ENCODE data around the gene INF2. TPM values are rescaled to one million over a fixed set of nuclear protein-coding genes. Genes with fewer than 3 reads are reported as not detected.

The INF2 gene
- total and polyA plus RNA-seq, 12 donors: 22.5 to 73.8 (median 28.4) TPM

DNA sequence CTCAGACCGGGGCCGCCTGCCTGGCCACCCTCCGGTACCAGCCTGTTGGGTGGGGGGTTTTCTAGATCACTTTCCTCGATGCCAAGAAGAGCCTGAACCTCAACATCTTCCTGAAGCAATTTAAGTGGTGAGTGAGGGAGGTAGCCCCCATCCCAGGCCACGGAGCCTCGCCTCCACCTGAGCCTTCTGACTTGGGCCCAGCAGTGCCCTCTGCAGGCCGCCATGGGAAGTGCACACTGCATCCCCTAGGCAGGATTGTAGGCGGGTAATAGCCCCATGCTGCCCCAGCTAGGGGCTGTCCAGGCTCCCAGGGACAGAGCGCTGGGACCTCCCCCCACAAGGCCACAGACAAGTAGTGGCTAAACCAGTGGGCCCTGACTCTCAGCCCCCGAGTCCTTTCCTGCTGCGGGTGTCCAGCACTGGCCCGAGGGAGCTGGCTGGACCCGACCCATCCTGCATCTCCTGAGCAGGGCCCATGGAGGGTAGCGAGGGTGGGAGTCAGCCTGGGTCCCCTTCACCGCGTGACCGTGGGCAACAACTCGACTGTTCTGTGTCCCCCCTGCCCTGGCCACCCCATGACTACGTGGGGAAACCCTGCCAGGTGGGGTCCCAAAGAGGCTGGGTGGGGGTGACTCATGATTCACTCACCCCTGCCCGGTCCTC, 19.3 kb downstream of the INF2 start:
- intact Hi-C loops (cut with DNase I): loop anchor here (1.0 to 5.0 kb wide), 6 partner anchors 44 to 60 kb away; no protein-coding TSS in a partner anchor
- peaks cover 0 to 22% (median 4%) of the 10 kb centered on the region in 9 donors for H3K4me1 ChIP-seq
- H3K36me3 ChIP-seq: peaks cover 6 to 83% (median 50%) of the 10 kb centered on the region in 9 donors
- H3K27ac ChIP-seq: peak overlapping the region in 1 of 10 donors; percentile 5
- no peak overlapping the region for H3K4me3 ChIP-seq
- TF ChIP-seq, protein P1, sequence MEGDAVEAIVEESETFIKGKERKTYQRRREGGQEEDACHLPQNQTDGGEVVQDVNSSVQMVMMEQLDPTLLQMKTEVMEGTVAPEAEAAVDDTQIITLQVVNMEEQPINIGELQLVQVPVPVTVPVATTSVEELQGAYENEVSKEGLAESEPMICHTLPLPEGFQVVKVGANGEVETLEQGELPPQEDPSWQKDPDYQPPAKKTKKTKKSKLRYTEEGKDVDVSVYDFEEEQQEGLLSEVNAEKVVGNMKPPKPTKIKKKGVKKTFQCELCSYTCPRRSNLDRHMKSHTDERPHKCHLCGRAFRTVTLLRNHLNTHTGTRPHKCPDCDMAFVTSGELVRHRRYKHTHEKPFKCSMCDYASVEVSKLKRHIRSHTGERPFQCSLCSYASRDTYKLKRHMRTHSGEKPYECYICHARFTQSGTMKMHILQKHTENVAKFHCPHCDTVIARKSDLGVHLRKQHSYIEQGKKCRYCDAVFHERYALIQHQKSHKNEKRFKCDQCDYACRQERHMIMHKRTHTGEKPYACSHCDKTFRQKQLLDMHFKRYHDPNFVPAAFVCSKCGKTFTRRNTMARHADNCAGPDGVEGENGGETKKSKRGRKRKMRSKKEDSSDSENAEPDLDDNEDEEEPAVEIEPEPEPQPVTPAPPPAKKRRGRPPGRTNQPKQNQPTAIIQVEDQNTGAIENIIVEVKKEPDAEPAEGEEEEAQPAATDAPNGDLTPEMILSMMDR (IDR thresholded peaks at IDR 0.05): peak; percentile 96 to 99 (median 98)
- WGBS, 2 donors: 51 to 57% methylated on average over 20 of the region's 20 CpGs
- DNase-seq: peak; percentile 63 to 78
- H3K27me3 ChIP-seq: no peaks in the 10 kb centered on the region
- H3K9me3 ChIP-seq: no peaks in the 10 kb centered on the region
- peak; percentile 45 to 77 (median 72) for ATAC-seq

DNA sequence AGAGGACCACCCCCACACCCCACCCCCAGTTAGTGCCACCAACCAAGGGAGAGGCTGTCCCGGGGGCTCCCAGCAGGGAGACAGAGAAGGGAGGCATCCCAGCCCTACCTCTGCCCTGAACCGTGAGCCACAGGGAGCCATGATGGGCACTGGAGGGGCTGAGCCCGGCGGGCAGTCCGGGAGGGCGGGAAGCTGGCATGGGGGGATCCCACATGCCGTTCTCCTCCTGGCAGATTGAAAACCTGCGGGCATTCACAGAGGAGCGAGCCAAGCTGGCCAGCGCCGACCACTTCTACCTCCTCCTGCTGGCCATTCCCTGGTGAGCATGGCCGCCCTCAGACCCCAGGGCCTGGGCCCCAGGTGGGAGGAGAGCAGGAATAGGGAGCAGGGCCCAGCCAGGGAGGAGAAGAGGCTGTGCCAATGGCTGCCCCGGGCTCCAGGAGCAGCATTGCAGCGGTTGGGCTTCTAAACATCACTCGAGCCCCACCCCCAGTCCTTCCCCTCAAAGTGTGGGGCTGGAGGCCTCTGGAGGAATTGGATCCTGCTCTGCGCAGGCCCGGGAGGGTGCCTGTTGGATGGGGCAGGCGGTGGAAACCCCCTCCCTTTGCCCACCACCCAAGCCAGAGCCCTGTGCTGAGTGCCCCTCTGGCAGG, 20.1 kb downstream of the INF2 start:
- ATAC-seq: peak in 4 of 8 donors; percentile 3 to 41 (median 23)
- Histone ChIP-seq H3K4me1 (peaks cover 0 to 22% (median 4%) of the 10 kb centered on the region in 9 donors), H3K4me3 (no peak overlapping the region), H3K9me3 (no peaks in the 10 kb centered on the region), H3K27me3 (no peaks in the 10 kb centered on the region), H3K36me3 (peaks cover 6 to 83% (median 51%) of the 10 kb centered on the region in 9 donors), H3K27ac (peak overlapping the region in 1 of 10 donors; percentile 5)
- whole genome bisulfite sequencing, 2 donors: 72 to 78% methylated on average over 17 to 18 of the region's 18 CpGs
- intact Hi-C loops (cut with DNase I): loop anchor here in 8 of 10 donors (2.0 to 5.0 kb wide), 5 partner anchors 45 to 61 kb away; no protein-coding TSS in a partner anchor
- TF ChIP-seq, protein P1 (IDR thresholded peaks at IDR 0.05): peak in 1 of 9 donors; percentile 8
- no peak for DNase-seq

DNA sequence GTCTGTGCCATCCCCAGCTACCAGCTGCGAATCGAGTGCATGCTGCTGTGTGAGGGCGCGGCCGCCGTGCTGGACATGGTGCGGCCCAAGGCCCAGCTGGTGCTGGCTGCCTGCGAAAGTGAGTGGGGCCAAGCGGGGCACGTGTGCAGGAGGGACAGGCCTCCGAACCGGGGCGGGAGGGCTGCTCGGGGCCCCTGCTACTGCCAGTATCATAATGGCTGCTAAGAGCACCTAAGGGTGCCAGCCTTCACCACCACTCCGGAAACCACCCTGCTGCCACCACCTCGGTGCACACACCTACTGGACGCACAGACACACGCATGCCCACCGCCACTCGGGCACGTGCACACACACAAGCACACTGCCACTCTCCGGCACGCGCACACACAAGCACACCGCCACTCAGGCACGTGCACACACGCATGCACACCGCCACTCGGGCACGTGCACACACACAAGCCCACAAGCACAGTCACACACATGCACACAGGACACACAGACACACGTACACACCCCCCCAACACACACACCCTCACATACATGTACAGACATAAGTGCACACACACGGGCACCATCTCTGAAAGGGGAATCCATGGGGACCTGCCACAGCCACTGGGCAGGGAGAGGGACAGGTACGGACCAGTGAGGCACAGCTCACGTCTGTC, 20.8 kb downstream of the INF2 start:
- H3K4me1 ChIP-seq: peaks cover 0 to 22% (median 4%) of the 10 kb centered on the region in 9 donors
- TF ChIP-seq, protein P1 (IDR thresholded peaks at IDR 0.05): no peak
- DNase-seq (no peak), ATAC-seq (no peak)
- no peak overlapping the region for H3K27ac ChIP-seq
- H3K27me3 ChIP-seq: no peaks in the 10 kb centered on the region
- H3K36me3 ChIP-seq: peaks cover 6 to 83% (median 52%) of the 10 kb centered on the region in 9 donors
- WGBS, 2 donors: 90 to 94% methylated on average over 33 to 34 of the region's 34 CpGs
- intact Hi-C loops (cut with DNase I): no loop called here
- no peak overlapping the region for H3K4me3 ChIP-seq
- no peaks in the 10 kb centered on the region for H3K9me3 ChIP-seq
